Kidney (tissue), 14 donors: ENCODE measurements around the gene HOXA5. TPM values are rescaled to one million over a fixed set of nuclear protein-coding genes. Genes with fewer than 3 reads are reported as not detected.

Experiments
- DNase-seq, 5 donors: peaks; one replicate each; pipeline ENCODE4 v3.0.0-alpha.2; 2013 to 2020
- FAIRE-seq: peaks from 2 replicates; lab custom pipeline; 2012; peaks lifted over from hg19 to GRCh38; lab: Jason Lieb, UNC
- H3K27ac ChIP-seq, 2 donors: one replicate each; pipeline ENCODE4 v1.7.0; 2013; ENCODE audit warnings: low read depth in 2 of 2, low read length in 2 of 2, inconsistent platforms in 1 of 2
- H3K27me3 ChIP-seq: one replicate; pipeline ENCODE4 v1.7.1; 2013; ENCODE audit warnings: low read length, inconsistent platforms; ENCODE audit not compliant: control insufficient read depth, insufficient read depth
- H3K36me3 ChIP-seq, 3 donors: one replicate each; pipeline versions ENCODE4 v1.7.0 to v1.7.1; 2013; ENCODE audit warnings: low read length in 3 of 3, control low read depth in 1 of 3, inconsistent platforms in 1 of 3; ENCODE audit not compliant: insufficient read depth in 3 of 3, control insufficient read depth in 2 of 3
- H3K4me1 ChIP-seq, 3 donors: one replicate each; pipeline versions ENCODE4 v1.7.0 to v1.7.1; 2013; ENCODE audit warnings: low read length in 3 of 3, inconsistent platforms in 1 of 3, low read depth in 1 of 3; ENCODE audit not compliant: control insufficient read depth in 2 of 3, insufficient read depth in 2 of 3
- H3K4me3 ChIP-seq, 3 donors: one replicate each; pipeline versions ENCODE4 v1.7.0 to v1.8.1; 2013; ENCODE audit warnings: low read length in 3 of 3, control low read depth in 1 of 3, inconsistent platforms in 1 of 3
- H3K9ac ChIP-seq, 3 donors: one replicate each; pipeline versions ENCODE4 v1.7.0 to v1.7.1; 2013; ENCODE audit warnings: low read length in 3 of 3, control low read depth in 1 of 3, inconsistent platforms in 1 of 3
- H3K9me3 ChIP-seq, 3 donors: one replicate each; pipeline versions ENCODE4 v1.7.0 to v1.7.1; 2013; ENCODE audit warnings: low read length in 3 of 3, control low read depth in 1 of 3, inconsistent platforms in 1 of 3; ENCODE audit not compliant: control insufficient read depth in 2 of 3, insufficient read depth in 1 of 3
- intact Hi-C: fragments of 100-400 bp; cut with DNase I; formaldehyde crosslinking; loops from one replicate; pipeline ENCODE4 v1.11.1; 2022
- polyA plus RNA-seq: library from polyadenylated mRNA; stranded (reverse); fragments of 350-450 nt; fragmentation: Illumina TruSeq; extraction: RNeasy Lipid Tissue Mini Kit (QIAGEN cat#74804); gene quantifications from one replicate; pipeline ENCODE4 v1.2.3, GENCODE V29; 2014; ENCODE audit warnings: low read depth, low replicate concordance; ENCODE audit not compliant: insufficient read depth
- total RNA-seq: library from RNA; stranded (reverse); fragmentation: NEBNext Ultra II Directional; extraction: Animal tissue kit (Norgen Biotek cat#: 25700); gene quantifications from one replicate; pipeline ENCODE4 v1.2.1, GENCODE V29; 2021
- TF ChIP-seq, protein P1 (sequence below): IDR thresholded peaks from 3 replicates; pipeline ENCODE4 v1.5.1; 2012; ENCODE audit warnings: mild to moderate bottlenecking, moderate library complexity, borderline replicate concordance; ENCODE audit not compliant: insufficient read depth; ENCODE audit errors: extremely low read depth
- donor health status: control.
- donor health status: control.
- donor health status: control.
- donor health status: control.
- donor health status: control.
- donor health status: DM: yes; HTN: yes; CAD: no.
- donor health status: Normal renal cell carcinoma (clear cell type).

Gene HOXA5
- total and polyA plus RNA-seq, 2 donors from 2014 or later: 19.4 to 38.0 TPM

- Histone ChIP-seq H3K4me3 (peak overlapping the region in 1 of 3 donors; percentile 83), H3K9me3 (no peaks in the 10 kb centered on the region), H3K27me3 (no peaks in the 10 kb centered on the region), H3K4me1 (peaks cover 0 to 19% (median 10%) of the 10 kb centered on the region in 3 donors), H3K36me3 (no peaks in the 10 kb centered on the region), H3K9ac (peak overlapping the region in 2 of 3 donors; percentile 16 to 85), H3K27ac (peak overlapping the region; percentile 97 to 98)
- DNase-seq: peak in 2 of 5 donors; percentile 44 to 63
- FAIRE-seq: no peak
- intact Hi-C loops: loop anchor here (10.0 kb wide), 1 partner anchor 780 kb away; no protein-coding TSS in a partner anchor
- TF ChIP-seq, protein P1, sequence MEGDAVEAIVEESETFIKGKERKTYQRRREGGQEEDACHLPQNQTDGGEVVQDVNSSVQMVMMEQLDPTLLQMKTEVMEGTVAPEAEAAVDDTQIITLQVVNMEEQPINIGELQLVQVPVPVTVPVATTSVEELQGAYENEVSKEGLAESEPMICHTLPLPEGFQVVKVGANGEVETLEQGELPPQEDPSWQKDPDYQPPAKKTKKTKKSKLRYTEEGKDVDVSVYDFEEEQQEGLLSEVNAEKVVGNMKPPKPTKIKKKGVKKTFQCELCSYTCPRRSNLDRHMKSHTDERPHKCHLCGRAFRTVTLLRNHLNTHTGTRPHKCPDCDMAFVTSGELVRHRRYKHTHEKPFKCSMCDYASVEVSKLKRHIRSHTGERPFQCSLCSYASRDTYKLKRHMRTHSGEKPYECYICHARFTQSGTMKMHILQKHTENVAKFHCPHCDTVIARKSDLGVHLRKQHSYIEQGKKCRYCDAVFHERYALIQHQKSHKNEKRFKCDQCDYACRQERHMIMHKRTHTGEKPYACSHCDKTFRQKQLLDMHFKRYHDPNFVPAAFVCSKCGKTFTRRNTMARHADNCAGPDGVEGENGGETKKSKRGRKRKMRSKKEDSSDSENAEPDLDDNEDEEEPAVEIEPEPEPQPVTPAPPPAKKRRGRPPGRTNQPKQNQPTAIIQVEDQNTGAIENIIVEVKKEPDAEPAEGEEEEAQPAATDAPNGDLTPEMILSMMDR: no peak
These were observed 10.9 kb upstream of the HOXA5 start for GRCh38 chr7:27154369-27154768.

DNA sequence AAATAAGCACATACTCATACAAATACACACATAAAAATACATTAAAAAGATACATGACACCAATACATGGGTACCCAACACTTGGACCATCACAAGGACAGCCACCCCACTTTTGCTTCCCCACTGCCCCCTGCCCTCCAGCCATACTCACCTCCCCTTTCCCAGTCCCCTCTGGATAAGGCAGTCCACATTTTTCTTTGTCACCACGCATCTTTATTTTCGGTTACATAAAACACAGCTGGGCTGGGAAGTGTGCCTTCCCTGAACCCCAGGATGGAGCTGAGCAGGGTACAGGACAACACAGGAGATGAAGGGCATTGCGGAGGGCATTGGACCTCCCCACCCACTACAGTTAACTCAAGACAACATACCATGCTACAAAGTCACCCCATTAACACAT, 10.0 kb upstream of the HOXA5 start:
- no peaks in the 10 kb centered on the region for H3K9me3 ChIP-seq
- peak overlapping the region; percentile 97 to 98 for H3K27ac ChIP-seq
- FAIRE-seq (no peak), DNase-seq (peak in 1 of 5 donors; percentile 44)
- no peaks in the 10 kb centered on the region for H3K36me3 ChIP-seq
- peak overlapping the region in 2 of 3 donors; percentile 47 to 83 for H3K4me3 ChIP-seq
- H3K9ac ChIP-seq: peak overlapping the region in 2 of 3 donors; percentile 16 to 85
- peaks cover 0 to 22% (median 10%) of the 10 kb centered on the region in 3 donors for H3K4me1 ChIP-seq
- no peaks in the 10 kb centered on the region for H3K27me3 ChIP-seq
- TF ChIP-seq, protein P1: no peak
- intact Hi-C loops: loop anchor here (10.0 kb wide), 1 partner anchor 779 kb away; no protein-coding TSS in a partner anchor

DNA sequence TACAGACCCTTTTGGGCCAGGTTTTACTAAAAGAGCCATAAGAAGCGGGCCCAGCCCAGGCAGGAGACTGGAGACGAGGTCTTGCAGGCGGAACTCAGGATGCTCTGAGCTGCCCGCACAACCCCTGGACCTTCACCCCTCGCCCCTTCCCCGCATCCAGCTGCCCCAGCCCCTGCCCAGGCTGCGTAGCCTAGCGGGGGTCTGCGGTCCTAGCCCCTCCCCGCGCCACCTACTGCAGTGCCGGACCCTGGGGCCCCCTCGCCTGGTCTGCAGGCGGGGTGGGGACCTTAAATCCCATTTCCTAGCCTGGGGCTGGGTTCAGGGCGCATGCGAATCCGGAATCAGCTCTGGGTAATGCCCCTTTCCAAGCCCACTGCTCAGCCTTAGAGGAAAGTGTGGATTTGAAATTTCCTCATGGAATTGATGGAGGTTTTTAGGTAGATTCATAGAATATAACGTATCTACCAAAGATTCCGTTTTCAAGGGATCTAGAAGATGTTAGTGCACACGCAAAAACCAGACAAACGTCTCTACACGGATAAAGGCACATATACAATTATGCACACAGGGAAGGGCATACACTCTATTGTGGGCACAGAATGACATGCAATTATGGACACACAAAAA, 9.4 kb upstream of the HOXA5 start:
- peak overlapping the region in 2 of 3 donors; percentile 28 to 85 for H3K9ac ChIP-seq
- TF ChIP-seq, protein P1: no peak
- H3K27ac ChIP-seq: peak overlapping the region; percentile 97 to 98
- H3K9me3 ChIP-seq: no peaks in the 10 kb centered on the region
- peaks cover 0 to 22% (median 16%) of the 10 kb centered on the region in 3 donors for H3K4me1 ChIP-seq
- H3K4me3 ChIP-seq: peak overlapping the region; percentile 56 to 87 (median 83)
- H3K27me3 ChIP-seq: no peaks in the 10 kb centered on the region
- DNase-seq: peak in 1 of 5 donors; percentile 73
- FAIRE-seq: no peak
- H3K36me3 ChIP-seq: no peaks in the 10 kb centered on the region
- intact Hi-C loops: loop anchor here (10.0 kb wide), 1 partner anchor 778 kb away; no protein-coding TSS in a partner anchor
